ENCODE measurements around the gene TTC38.

The TTC38 gene

GRCh38 chr22:46238541-46238940 lies 29.3 kb upstream of the TTC38 start:
- DNase-seq (ENCODE audit: low read depth in 1 of 2, low spot score in 1 of 2), result no peak
- TF ChIP-seq REST (IDR thresholded peaks at IDR 0.05; ENCODE audit: insufficient replicate concordance, low read depth) (no peak), POLR2AphosphoS5 (IDR thresholded peaks at IDR 0.05; ENCODE audit: low read depth) (no peak), GABPA (IDR thresholded peaks at IDR 0.05; ENCODE audit: low read depth) (no peak)
- no peak overlapping the region for H3K4me3 ChIP-seq (replicated peaks; ENCODE audit: insufficient read depth, low read length)
- H3K27me3 ChIP-seq (ENCODE audit: insufficient read depth, poor library complexity, severe bottlenecking), result no peaks in the 10 kb centered on the region
- H3K27ac ChIP-seq (replicated peaks), result no peak overlapping the region

GRCh38 chr22:46239261-46240048 lies 28.4 kb upstream of the TTC38 start:
- peak in 1 of 2 experiments; percentile 44 for DNase-seq (ENCODE audit: low read depth in 1 of 2, low spot score in 1 of 2)
- TF ChIP-seq REST (IDR thresholded peaks at IDR 0.05; ENCODE audit: insufficient replicate concordance, low read depth), result no peak
- TF ChIP-seq SPI1 (IDR thresholded peaks at IDR 0.05; ENCODE audit: borderline replicate concordance, low read depth), result peak; percentile 54; the same call in 1 of the 2 replicates
- no peak for TF ChIP-seq GABPA (IDR thresholded peaks at IDR 0.05; ENCODE audit: low read depth)
- TF ChIP-seq, protein P1, sequence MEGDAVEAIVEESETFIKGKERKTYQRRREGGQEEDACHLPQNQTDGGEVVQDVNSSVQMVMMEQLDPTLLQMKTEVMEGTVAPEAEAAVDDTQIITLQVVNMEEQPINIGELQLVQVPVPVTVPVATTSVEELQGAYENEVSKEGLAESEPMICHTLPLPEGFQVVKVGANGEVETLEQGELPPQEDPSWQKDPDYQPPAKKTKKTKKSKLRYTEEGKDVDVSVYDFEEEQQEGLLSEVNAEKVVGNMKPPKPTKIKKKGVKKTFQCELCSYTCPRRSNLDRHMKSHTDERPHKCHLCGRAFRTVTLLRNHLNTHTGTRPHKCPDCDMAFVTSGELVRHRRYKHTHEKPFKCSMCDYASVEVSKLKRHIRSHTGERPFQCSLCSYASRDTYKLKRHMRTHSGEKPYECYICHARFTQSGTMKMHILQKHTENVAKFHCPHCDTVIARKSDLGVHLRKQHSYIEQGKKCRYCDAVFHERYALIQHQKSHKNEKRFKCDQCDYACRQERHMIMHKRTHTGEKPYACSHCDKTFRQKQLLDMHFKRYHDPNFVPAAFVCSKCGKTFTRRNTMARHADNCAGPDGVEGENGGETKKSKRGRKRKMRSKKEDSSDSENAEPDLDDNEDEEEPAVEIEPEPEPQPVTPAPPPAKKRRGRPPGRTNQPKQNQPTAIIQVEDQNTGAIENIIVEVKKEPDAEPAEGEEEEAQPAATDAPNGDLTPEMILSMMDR (IDR thresholded peaks at IDR 0.05; ENCODE audit: insufficient read depth, low read length), result no peak
- TF ChIP-seq POLR2AphosphoS5 (IDR thresholded peaks at IDR 0.05; ENCODE audit: low read depth), result peak; percentile 91
- no peak overlapping the region for H3K4me3 ChIP-seq (replicated peaks; ENCODE audit: insufficient read depth, low read length)
- no peaks in the 10 kb centered on the region for H3K27me3 ChIP-seq (ENCODE audit: insufficient read depth, poor library complexity, severe bottlenecking)
- H3K27ac ChIP-seq (replicated peaks), result no peak overlapping the region

DNA sequence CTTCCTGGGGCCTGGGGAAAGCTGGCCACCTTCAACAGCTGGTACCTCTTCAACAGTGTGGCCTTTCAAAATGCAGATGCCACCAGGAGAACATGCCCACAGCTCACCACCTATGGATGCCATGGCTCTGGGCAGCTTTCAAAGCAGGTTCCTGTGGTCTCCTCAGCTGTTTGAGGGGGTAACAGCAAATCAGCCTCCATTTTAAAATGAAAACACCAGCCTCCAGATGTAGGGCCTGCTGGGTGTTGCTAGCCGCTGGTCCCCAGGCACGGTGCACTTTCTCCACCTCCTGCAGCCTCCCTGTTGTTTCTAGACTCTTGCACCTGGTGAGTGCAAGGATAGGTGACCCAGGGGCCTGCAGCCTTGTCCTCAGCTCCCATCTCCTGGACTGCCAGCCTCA lies 27.7 kb upstream of the TTC38 start:
- no peak overlapping the region for H3K4me3 ChIP-seq (replicated peaks; ENCODE audit: insufficient read depth, low read length)
- DNase-seq (ENCODE audit: low read depth in 1 of 2, low spot score in 1 of 2), result no peak
- no peak overlapping the region for H3K27ac ChIP-seq (replicated peaks)
- no peaks in the 10 kb centered on the region for H3K27me3 ChIP-seq (ENCODE audit: insufficient read depth, poor library complexity, severe bottlenecking)
- TF ChIP-seq GABPA (IDR thresholded peaks at IDR 0.05; ENCODE audit: low read depth) (no peak), POLR2AphosphoS5 (IDR thresholded peaks at IDR 0.05; ENCODE audit: low read depth) (no peak), REST (IDR thresholded peaks at IDR 0.05; ENCODE audit: insufficient replicate concordance, low read depth) (no peak), SPI1 (IDR thresholded peaks at IDR 0.05; ENCODE audit: borderline replicate concordance, low read depth) (no peak)
- TF ChIP-seq, protein P1 (IDR thresholded peaks at IDR 0.05; ENCODE audit: insufficient read depth, low read length), result no peak

All from HL-60 (cell line).